HG03565 (cell line): ENCODE measurements around the gene COPA.
"Not testable (repeated sequence)": the region's sequence is repeated elsewhere in the genome, so short reads cannot be mapped to it uniquely, and the experiment has no call there.

Experiments
- ATAC-seq: cut with Tn5 transposase; IDR thresholded peaks from one replicate; pipeline ENCODE4 v1.9.1; 2021; ENCODE audit warnings: mild to moderate bottlenecking, moderate library complexity; ENCODE audit not compliant: unreplicated experiment

Gene COPA

GRCh38 chr1:160328184-160328583, 14.9 kb downstream of the COPA start:
- no peak for ATAC-seq

- no peak for ATAC-seq
These were observed 16.6 kb downstream of the COPA start for GRCh38 chr1:160326418-160326817.

DNA sequence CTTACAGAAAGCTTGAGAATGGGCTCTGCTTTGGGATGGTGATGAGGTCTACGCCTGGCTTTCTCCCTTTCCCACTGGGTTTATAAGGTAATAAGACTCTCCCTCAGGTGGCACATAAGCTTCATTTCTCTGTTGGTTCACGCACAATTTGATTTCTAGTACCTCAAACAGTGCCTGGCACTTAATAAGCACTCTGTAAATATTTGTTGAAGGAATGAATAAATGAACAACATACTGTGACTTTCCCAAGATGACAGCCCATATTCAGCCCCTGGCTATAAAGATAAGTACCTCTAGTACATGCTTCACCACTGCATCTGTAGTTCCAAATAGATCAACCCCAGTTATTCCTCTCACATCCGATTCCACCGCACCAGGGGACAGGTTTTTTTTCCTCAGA, 17.8 kb downstream of the COPA start:
- no peak for ATAC-seq

DNA sequence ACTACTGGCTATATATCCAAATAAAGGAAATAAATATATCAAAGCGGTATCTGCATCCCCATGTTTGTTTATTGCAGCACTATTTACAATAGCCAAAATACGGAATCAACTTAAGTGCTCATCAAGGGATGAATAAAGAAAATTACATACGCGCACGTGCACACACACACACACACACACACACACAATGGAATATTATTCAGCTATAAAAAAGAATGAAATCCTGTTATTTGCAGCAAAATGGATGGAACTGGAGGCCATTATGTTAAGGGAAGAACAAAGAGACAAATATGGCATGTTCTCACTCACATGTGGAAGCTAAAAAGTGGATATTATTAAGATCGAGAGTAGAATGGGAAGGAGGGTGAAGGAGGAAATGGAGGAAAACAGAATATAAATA, 20.2 kb downstream of the COPA start:
- ATAC-seq, result no peak

GRCh38 chr1:160315359-160315758, 27.7 kb downstream of the COPA start:
- ATAC-seq, result no peak

- no peak for ATAC-seq
These were observed 33.5 kb downstream of the COPA start for GRCh38 chr1:160309571-160309970.

- no peak for ATAC-seq
These were observed 33.9 kb downstream of the COPA start for GRCh38 chr1:160309185-160309557.

DNA sequence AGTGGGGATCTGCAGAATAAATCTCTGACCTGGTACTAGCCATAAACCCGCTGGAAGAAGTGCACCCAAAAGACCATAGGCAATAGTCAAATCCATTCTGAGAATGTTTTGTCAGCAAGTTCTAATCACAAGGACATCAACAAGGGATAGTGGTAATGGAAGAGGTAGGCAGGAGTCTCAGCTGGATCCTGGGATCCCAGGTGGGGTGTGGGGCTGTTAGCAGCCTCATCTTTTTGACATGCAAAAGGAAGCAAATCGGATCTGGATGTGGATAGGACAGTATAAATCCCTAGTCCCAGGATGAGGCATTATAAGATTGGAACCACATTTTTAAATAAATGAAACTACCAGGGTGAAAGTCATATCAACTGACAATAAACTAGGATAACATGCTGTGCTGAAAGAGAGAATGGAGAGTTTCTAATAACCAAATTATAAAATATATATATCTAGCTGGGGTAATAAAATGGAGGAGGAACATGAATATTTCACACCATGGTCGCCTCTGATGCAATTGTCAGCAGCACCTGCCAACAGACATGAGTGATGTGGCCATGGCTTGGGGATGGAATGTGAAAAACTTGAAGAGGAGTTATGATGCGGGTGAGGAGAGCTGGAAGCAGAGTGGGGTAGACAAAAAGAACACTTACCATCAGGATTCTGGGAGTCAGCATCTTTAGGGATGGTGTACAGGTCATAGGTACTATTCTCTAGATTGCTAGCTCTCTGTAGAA, 34.4 kb downstream of the COPA start:
- no peak for ATAC-seq

GRCh38 chr1:160307118-160307791, 35.8 kb downstream of the COPA start:
- ATAC-seq, result no peak

DNA sequence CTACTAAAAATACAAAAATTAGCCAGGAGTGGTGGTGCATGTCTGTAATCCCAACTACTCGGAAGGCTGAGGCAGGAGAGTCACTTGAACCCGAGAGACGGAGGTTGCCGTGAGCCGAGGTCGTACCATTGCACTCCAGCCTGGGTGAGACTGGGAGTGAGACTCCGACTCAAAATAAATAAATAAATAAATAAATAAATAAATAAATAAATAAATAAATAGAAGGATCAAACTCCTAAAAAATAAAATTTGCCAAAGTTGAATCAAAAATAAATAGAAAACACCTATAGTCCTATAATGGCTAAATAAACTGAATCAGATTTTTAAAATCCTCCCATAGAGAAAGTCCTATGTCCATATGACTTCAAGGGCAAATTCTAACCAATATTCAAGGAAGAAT, 42.9 kb downstream of the COPA start:
- no peak for ATAC-seq

GRCh38 chr1:160296036-160296435, 47.0 kb downstream of the COPA start:
- ATAC-seq, result no peak

- ATAC-seq, result no peak
These were observed 49.8 kb downstream of the COPA start for GRCh38 chr1:160293020-160293968.

- peak; percentile 78 for ATAC-seq
These were observed 51.5 kb downstream of the COPA start for GRCh38 chr1:160291248-160292220.

DNA sequence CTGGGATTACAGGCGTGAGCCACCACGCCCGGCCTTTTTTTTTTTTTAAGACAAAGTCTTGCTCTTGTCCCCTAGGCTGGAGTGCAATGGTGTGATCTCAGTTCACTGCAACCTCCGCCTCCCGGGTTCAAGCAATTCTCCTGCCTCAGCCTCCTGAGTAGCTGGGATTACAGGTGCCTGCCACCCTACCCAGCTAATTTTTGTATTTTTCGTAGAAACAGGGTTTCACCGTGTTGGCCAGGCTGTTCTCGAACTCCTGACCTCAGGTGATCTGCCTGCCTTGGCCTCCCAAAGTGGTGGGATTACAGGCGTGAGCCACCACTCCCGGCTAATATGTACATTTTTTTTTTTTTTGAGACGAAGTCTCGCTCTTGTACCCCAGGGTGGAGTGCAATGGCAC, 55.3 kb downstream of the COPA start:
- not testable (repeated sequence) for ATAC-seq

DNA sequence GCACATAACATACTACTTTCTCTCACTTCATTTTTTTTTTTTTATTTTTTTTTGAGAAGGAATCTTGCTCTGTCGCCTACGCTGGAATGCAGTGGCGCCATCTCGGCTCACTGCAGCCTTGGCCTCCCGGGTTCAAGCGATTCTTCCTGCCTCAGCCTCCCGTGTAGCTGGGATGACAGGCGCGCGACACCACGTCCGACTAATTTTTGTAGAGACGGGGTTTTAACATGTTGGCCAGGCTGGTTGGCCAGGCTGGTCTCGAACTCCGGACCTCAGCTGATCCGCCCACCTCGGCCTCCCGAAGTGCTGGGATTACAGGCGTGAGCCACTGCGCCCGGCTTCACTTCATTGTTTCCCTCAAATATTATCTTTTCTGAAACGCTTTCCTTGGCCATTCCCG, 57.5 kb downstream of the COPA start:
- ATAC-seq, result no peak

DNA sequence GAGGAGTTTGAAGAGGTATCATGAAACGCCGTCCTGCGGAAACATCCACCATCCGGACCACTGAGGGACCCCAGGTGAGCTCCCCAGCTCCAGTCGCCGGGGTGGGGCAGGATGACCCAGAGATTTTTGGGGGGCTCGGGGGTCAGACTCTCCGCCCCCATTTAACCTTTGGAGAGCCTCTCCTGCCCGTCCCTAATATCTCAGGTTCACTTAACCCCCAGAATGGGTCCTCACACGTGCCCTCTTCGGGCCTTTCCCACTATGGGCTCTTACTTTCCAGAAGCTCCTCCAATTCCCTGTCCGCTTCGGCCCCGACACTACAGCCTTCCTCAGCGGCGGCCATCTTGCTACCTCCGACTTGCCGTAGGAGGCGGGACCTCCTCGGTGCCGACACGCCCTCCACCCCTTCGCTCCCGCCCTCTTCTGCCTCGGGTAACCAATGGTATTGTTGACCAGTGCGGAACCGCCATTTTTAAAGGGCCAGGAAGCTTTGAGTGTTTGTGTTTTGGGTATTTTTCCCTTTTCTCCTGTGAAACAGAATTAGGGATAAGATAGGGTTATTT, 58.2 kb downstream of the COPA start, which contains the start of gene PEX19:
Gene PEX19 (minus strand): TSS at position 352 of the 563 bp plus-strand sequence. CDS start 9 bp downstream, at position 343.
- ATAC-seq, result peak; percentile 96

- no peak for ATAC-seq
These were observed 58.7 kb downstream of the COPA start for GRCh38 chr1:160284220-160284781.

DNA sequence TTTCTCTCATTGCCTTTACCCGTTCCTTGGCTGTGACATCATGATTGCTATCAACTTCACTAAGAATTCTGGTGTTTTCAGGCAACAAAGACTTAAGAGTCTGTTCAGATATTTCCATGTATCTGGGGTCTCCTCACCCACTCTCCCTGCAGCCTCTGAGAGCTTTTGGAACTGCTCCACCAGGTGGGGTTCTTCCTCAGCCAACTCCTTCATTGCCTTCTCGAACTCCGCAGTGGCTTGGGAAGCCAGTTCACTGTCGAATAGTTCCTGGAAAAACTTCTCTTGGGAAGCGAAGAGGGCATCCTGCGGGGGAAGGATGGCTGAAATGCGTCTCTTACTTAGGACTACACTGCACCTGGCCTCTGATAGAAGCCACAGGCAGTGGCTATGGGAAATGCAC, 60.2 kb downstream of the COPA start:
- ATAC-seq, result no peak

DNA sequence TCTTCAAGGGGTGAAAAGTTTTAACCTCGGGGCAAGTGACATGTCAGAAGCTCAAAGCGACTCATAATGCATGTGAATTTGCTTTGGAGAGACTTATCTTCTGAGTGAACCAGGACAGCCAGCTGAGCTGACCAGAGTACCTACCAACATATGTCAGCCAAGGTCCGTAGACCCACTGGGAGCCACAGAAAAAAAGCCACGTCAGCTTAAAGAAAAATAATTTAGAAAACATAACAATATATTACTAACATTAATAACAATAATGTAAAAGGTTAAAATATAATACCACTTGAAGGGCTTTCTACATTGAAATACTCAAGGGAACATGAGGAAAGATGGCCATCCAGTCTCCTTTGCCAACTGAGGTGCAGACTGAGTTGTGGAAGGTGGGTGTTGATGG, 65.1 kb downstream of the COPA start:
- ATAC-seq, result no peak

DNA sequence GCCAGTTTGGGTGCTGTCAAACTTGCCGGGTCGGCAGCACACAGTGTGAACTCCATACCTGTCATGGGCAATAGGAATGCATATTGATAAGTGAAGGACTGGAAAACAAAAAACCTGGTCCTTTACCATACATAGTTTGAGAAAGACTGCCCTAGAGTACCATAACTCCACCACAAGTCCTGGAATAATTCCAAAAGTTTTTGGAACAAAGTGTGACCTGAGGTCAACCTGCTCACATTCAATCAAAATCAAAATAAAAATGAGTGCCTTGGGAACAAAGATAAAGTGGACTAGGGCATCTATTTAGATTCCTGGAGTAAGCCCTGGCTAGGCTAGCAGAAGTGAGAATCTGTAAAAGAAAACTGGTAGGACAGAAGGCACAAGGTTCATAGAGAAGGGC, 65.7 kb downstream of the COPA start:
- no peak for ATAC-seq
